DOHH2 (cell line): ENCODE results near the gene DHRS12.

Source experiments
- EZH2phosphoT487 ChIP-seq: fragments of 200-600 bp; sonication (generic); IDR thresholded peaks from 2 replicates; pipeline ENCODE4 v1.6.1; 2017; ENCODE audit warnings: borderline replicate concordance, mild to moderate bottlenecking, antibody characterized with exemption, low read length, moderate library complexity, mixed read lengths
- TF ChIP-seq, protein P1 (sequence below): fragments of 200-600 bp; sonication (generic); IDR thresholded peaks from one replicate; pipeline ENCODE4 v1.5.1; 2014; ENCODE audit warnings: antibody characterized with exemption, mild to moderate bottlenecking, low read depth, low read length; ENCODE audit not compliant: poor library complexity, severe bottlenecking

DNA sequence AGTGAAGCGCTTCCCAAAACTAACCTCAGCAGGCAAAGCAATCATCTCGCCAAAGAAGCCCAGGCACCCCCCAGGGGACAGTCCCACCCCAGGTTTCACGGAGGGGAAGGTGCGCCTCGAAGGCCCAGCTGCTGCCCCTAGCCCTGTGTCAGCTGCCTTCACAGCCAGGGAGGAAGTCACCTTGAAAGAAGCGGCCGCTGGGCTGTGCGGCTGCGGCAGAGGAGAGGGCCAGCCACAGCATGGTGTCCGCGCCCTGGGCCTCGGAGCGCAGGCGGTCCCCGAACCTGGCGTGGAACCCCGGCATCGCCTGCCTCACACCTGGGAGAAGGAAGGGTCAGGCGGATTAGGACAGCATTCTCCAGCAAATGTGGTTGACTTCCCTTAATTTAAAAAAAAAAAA, 35.0 kb downstream of the DHRS12 start:
- TF ChIP-seq, protein P1, sequence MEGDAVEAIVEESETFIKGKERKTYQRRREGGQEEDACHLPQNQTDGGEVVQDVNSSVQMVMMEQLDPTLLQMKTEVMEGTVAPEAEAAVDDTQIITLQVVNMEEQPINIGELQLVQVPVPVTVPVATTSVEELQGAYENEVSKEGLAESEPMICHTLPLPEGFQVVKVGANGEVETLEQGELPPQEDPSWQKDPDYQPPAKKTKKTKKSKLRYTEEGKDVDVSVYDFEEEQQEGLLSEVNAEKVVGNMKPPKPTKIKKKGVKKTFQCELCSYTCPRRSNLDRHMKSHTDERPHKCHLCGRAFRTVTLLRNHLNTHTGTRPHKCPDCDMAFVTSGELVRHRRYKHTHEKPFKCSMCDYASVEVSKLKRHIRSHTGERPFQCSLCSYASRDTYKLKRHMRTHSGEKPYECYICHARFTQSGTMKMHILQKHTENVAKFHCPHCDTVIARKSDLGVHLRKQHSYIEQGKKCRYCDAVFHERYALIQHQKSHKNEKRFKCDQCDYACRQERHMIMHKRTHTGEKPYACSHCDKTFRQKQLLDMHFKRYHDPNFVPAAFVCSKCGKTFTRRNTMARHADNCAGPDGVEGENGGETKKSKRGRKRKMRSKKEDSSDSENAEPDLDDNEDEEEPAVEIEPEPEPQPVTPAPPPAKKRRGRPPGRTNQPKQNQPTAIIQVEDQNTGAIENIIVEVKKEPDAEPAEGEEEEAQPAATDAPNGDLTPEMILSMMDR = no peak
- no peak for TF ChIP-seq EZH2phosphoT487
